Measurements from ENCODE around the gene TOLLIP.
"Not testable (repeated sequence)": the region's sequence is repeated elsewhere in the genome, so short reads cannot be mapped to it uniquely, and the experiment has no call there.

The TOLLIP gene

DNA sequence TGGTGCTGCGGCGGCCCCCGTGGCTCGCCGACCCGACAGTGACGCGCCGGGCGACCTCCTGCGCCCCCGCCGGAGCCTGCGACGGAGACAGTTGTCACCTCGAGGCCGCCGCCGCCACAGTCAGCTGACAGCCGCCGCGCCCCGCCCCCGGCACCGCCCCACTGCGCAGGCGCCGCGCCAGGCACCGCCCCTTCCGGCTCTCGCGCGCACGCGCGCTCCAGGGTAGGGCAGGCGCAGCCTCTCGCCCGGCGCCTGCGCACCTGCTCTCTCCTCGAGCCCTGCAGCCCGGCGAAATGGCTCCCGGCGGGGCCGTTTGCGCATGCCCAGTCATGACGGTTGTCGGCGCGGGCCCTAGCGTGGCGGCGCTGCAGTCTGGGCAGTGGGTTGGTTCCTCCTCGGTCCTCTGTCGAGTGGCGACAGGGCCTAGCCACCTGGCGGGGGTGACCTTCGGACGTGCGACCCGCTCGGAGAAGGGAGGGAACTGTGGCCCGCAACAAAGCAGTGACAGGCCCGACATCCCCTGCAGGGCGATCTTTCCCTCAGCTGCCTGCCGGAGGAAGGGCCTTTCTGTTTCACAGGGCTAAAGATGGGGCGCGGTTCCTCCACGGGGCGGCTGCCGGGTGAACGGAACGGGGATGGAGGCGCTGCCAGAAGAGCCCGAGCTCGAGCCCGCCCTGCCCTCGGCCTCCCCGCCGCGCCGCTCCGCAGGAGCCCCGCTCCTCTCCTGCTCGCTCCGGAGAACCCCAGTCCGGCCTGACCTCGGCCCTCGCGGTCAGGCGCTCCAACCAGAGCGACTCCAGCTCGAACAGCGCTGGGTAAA, at the start of gene TOLLIP:
Gene TOLLIP, minus strand, starts transcription at position 135 of the 820 bp plus-strand sequence. Its CDS starts 134 bp downstream, at position 1.
- DNase-seq = peak; percentile 79

- not testable (repeated sequence) for DNase-seq
Observed at GRCh38 chr11:1358931-1359330, 49.5 kb upstream of the TOLLIP start.

DNA sequence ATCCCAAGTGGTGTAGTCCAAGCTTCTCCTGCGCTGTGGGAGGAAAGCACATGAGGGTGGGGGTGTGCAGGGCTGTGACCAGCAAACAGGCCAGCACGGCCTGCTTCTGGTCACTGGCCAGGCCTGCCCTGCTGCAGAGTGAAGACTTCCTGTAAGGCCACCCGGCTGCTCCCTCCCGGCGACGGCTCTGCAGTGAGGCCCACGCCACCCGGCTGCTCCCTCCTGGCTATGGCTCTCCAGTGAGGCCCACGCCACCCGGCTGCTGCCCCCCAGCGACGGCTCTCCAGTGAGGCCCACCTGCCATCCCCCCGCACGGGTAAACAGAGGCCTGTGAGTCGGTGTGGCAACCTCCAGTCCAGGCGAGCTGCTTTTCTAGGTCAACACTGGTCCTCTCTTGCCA, 48.9 kb upstream of the TOLLIP start:
- DNase-seq = no peak

DNA sequence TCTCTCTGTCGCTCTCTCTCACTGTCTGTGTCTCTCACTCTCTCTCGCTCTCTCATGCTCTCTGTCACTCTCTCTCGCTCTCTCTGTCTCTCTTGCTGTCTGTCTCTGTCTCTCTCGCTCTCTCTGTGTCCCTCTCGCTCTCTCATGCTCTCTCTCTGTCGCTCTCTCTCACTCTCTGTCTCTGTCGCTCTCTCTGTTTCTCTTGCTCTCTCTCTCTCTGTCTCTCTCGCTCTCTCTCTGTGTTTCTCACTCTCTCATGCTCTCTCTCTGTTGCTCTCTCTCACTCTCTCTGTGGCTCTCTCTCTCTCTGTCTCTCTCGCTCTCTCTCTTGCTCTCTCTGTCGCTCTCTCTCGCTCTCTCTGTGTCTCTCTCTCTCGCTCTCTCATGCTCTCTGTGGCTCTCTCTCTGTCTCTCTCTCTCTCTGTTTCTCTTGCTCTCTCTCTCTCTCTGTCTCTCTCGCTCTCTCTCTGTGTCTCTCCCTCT, 47.1 kb upstream of the TOLLIP start:
- DNase-seq = no peak

DNA sequence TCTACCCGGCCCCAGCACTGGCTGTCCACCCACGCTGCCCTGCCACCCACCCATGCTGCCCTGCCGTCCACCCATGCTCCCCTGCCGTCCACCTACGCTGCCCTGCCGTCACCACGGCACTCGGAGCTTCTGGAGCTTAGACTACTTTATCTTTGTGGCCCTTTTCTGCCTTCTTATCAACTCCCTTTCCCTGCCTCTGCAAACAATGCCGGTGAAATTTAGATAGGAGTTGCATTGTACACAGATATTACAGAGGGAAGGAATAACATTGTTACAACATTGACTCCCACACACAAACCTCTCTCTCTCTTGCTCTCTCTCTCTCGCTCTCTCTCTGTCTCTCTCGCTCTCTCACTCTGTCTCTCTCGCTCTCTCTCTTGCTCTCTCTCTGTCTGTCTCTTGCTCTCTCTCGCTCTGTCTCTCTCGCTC, 46.6 kb upstream of the TOLLIP start:
- peak; percentile 25 for DNase-seq

GRCh38 chr11:1354125-1354938, 44.9 kb upstream of the TOLLIP start:
- no peak for DNase-seq

- DNase-seq = no peak
Observed at GRCh38 chr11:1353383-1354124, 44.1 kb upstream of the TOLLIP start.

DNA sequence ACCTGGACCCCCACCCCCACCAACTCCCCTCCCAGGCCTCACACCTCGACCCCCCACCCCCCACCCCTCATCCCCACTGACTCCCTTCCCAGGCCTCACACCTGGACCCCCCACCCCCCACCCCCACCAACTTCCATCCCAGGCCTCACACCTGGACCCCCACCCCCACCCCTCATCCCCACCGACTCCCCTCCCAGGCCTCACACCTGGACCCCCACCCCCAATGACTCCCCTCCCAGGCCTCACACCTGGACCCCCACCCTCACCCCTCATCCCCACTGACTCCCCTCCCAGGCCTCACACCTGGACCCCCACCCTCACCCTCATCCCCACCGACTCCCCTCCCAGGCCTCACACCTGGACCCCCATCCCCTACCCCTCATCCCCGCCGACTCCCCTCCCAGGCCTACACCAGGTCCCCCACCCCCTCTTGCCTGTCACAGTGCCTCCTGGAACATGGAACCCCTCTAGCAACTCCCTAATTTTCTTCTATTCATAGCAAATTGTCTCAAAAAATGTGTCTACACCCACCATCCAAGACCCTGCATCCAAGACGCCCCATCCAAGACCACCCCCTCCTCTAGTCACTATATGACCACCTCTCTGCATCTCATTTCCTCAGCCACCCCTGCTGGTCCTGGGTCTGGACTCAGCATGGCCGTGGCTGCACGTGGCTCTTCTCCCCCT, 43.4 kb upstream of the TOLLIP start:
- DNase-seq = no peak

GRCh38 chr11:1351278-1351937, 42.0 kb upstream of the TOLLIP start:
- no peak for DNase-seq

DNA sequence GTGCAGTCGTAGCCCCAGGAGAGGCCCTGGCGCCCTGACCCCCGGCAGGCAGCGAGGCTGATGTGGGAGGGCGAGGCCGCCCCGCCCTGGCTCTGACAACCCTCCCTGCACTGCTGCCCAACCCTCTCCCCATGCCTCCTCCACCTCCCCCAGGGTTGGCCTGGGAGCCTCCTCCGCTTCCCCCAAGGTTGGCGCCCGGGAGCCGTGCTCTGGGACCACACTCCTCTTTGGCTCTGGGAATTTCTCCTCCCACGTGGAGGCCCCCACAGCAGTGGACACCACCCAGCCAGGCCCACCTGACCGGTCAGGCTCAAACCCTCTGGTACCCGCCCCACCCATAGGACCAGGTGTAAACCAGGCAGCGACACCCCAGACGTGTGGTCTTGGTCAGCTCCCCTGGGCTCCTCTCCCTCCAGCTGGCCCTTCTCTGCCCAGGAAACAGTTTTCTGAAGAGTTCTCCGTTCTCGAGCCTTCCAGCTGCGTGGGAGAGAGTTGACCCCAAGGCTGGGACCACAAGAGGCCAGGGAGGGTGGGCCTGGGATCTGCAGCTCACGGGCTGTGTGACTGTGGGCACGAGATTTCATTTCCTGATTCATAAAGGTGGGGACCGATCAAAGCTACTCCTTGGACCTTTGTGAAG, 40.8 kb upstream of the TOLLIP start:
- no peak for DNase-seq

DNA sequence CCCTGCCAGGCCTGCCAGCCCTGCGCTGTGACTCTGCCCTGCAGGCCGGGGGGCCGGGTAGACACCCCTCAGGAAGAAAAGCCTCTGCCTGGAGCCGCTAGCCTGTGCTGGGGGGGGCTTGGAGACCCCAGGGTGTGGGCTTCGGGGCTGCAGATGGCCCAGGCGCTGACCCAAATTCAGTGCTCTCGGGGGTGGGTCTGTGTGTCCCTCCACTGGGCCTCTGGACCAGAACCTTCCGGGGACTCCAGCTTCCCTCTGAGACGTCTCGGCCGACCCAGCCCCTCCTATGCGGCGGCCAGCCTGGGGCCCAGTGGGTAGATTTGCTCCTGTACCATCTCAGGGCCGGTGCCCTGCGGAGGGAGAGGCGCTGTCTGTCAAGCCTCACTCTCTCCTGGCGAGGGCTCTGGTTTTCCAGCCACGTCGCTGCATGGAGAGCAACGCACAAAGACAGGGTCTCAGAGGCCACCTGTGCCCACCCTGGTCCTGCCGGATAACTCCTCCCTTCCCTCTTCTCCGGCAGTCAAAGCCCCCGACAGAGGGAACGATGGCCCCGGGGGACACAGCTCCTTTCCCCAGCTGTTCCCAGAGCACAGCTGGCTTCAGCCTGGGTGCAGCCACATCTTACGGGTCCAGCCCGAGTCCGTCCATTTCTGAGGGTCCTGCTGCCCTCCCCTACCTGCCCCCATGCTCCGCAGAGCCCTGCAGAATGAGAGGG, 40.1 kb upstream of the TOLLIP start:
- DNase-seq = no peak

- no peak for DNase-seq
Observed at GRCh38 chr11:1348796-1349326, 39.4 kb upstream of the TOLLIP start.

GRCh38 chr11:1348146-1348795, 38.8 kb upstream of the TOLLIP start:
- no peak for DNase-seq

DNA sequence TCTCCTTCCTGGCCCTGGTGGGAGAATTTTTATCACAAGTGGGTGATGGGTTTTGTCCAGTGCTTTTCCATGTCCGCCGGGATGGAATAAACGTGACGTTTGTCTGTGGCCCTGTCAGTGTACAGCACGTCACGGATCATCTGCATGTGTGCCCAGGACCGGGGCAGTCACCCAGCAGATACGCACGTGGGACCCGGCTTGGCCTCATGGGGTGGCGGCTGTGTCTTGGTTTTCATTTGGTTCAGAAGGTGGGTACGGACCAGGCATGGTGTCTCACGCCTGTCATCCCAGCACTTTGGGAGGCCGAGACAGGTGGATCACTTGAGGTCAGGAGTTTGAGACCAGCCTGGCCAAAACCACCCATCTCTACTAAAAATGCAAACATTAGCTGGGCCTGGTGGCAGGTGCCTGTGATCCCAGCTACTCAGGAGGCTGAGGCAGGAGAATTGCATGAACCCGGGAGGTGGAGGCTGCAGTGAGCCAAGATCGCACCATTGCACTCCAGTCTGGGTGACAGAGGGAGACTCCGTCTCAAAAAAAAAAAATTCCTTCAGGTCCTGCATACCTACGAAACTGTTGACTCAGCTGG, 38.1 kb upstream of the TOLLIP start:
- not testable (repeated sequence) for DNase-seq

GRCh38 chr11:1346669-1347390, 37.4 kb upstream of the TOLLIP start:
- no peak for DNase-seq

GRCh38 chr11:1345737-1346513, 36.5 kb upstream of the TOLLIP start:
- no peak for DNase-seq

DNA sequence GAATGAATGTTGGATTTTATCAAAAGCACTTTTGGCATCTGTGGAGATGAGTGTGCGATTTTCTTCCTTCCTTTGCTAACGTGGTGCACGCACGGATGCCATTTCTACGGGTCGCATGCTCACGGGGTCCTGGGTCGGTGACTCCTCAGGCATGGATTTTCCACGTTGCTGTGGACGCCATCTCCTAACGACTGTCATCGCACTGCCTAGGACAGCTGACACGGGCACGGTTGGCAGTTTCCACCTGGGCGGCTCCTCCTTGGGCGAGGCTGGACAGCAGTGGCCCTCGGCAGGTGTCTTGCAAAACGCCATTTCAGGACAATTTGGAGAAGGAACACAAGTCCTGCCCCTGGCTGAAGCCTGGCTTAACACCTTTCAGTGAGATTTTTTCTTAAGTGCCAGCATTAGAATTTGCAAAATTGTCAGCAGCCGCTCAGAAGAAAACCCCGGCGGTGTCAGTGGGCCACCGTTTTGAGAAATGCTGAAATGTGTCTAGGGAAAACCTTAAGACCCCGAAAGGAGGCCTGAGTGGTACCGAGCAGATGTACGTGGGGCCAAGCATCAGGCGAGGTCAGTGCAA, 34.7 kb upstream of the TOLLIP start:
- no peak for DNase-seq
